C4-2B (cell line): ENCODE results near the gene AZIN2.

ENCODE experiments used
- CTCF ChIP-seq: fragments of 450-650 bp; conservative IDR thresholded peaks from 2 replicates; pipeline ENCODE4 v1.5.1; 2017; ENCODE audit warnings: mild to moderate bottlenecking
- ZFX ChIP-seq: fragments of 450-650 bp; IDR thresholded peaks from 2 replicates; pipeline ENCODE4 v1.6.1; 2017

- TF ChIP-seq CTCF (no peak), ZFX (no peak)
Measured at GRCh38 chr1:33089457-33089856, 8.5 kb downstream of the AZIN2 start.
